ENCODE data around the gene CX3CL1. TPM values are rescaled to one million over a fixed set of nuclear protein-coding genes. Genes with fewer than 3 reads are reported as not detected.

The CX3CL1 gene
- total and polyA plus RNA-seq, 2 of the 13 experiments (the other 11 are each of a cell fraction or from before 2014, with no cell fraction given): 57.3 to 60.8 TPM

DNA sequence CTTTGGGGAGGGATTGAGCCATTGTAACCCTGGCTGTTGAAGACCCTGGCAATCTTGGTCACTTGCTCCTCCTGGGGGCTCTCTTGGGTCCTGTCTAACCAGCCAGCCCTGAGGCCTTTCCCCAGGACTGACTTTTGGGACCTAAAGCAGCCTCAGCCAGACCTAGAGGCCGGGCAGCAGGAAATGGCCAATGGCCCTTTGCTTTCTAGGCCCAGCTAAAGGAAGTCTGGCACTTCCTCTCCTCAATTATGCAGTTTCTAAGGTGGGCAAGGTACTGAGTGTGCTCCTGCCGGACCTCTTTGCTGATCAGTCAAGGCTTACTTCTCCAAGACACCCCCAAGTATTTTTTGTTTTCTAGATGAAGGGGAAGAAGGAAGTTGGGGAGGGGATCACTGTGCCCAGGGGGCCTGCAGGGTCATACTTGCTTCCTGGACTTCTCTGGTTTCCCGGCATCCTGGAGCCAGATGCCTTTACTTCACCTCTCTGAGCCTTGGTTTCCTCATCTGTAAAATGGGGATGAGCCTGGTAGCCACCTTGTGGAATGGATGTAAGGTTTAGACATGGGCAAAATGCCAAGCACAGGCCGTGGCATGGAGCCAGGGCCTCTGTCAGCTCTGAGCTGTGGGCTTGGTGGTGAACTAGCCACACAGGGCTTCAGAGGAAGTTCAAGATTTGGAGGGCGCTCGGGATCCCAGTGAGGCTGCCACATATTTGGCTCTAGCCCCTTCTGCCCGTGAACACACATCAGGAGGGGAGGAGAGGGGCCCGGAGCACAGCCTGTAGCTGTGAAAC, 8.6 kb downstream of the CX3CL1 start:
- intact Hi-C loops (cut with micrococcal nuclease; ENCODE audit: unreplicated experiment) (no loop called here), in situ Hi-C loops (cut with HindIII; ENCODE audit: extremely low pct_ligation_motif_present, low pct_unique_long_range_greater_than_20kb) (no loop called here)
- H3K4me2 ChIP-seq (ENCODE audit: low read depth, low read length): no peak overlapping the region
- H3K27ac ChIP-seq (ENCODE audit: extremely low read length, insufficient read depth, low read length): no peak overlapping the region
- H4K20me1 ChIP-seq (ENCODE audit: insufficient read depth, low read length): peaks cover 9% of the 10 kb centered on the region; the same call in 1 of the 2 replicates
- H3K9ac ChIP-seq (ENCODE audit: insufficient read depth, low read depth, low read length): no peak overlapping the region
- peaks cover 65% of the 10 kb centered on the region for H3K4me1 ChIP-seq (ENCODE audit: insufficient read depth, low read length)
- H3K79me2 ChIP-seq (ENCODE audit: insufficient read depth, low read length): peaks cover 28% of the 10 kb centered on the region
- FAIRE-seq (no peak), ATAC-seq (no peak), DNase-seq (ENCODE audit: low spot score) (no peak)
- no peak overlapping the region for H3K4me3 ChIP-seq (replicated peaks in 1 of 3; ENCODE audit: insufficient read depth in 1 of 3, low read depth in 2 of 3, low read length in 3 of 3)
- no peak overlapping the region for H2AFZ ChIP-seq (ENCODE audit: low read length)
- no TSS peak for BruUV-seq (replicated peaks)
- ChIA-PET POLR2A (interaction anchor here (1.2 to 3.2 kb wide), 3 partner anchors 8 to 81 kb away, joined by 4 to 37 read pairs (median 5); partner anchors contain the start of gene CX3CL1), CTCF (ENCODE audit: low intra/inter-chr PET ratio, low total read pairs) (no interaction called here)
- no peaks in the 10 kb centered on the region for H3K9me3 ChIP-seq (ENCODE audit: low read length)
- no peaks in the 10 kb centered on the region for H3K27me3 ChIP-seq (ENCODE audit: control insufficient read depth in 1 of 2, insufficient read depth in 2 of 2, low read length in 2 of 2)
- 97% methylated on average over 8 of the region's 8 CpGs for WGBS (ENCODE audit: low lambda C conversion rate)
- 0 out of 2 replicates have a peak, but pooled peaks have one; percentile 41 for TF ChIP-seq KDM1A (CRISPR knock-in tag; IDR thresholded peaks at IDR 0.05)
- peak; percentile 58; the same call in 1 of the 2 replicates for TF ChIP-seq ZMYM3 (CRISPR knock-in tag; IDR thresholded peaks at IDR 0.05)
- peak; percentile 62; the same call in 1 of the 2 replicates for TF ChIP-seq CHD4 (IDR thresholded peaks at IDR 0.05; ENCODE audit: borderline replicate concordance, low read length)
- TF ChIP-seq, protein P1, sequence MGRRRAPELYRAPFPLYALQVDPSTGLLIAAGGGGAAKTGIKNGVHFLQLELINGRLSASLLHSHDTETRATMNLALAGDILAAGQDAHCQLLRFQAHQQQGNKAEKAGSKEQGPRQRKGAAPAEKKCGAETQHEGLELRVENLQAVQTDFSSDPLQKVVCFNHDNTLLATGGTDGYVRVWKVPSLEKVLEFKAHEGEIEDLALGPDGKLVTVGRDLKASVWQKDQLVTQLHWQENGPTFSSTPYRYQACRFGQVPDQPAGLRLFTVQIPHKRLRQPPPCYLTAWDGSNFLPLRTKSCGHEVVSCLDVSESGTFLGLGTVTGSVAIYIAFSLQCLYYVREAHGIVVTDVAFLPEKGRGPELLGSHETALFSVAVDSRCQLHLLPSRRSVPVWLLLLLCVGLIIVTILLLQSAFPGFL (CRISPR knock-in tag; IDR thresholded peaks at IDR 0.05): no peak
- TF ChIP-seq KLF9 (CRISPR knock-in tag; IDR thresholded peaks at IDR 0.05; ENCODE audit: low read depth): no peak
- peak; percentile 92 for TF ChIP-seq ZNF629 (CRISPR knock-in tag; conservative IDR thresholded peaks at IDR 0.05)
- no peak for TF ChIP-seq HNF4A (CRISPR knock-in tag; IDR thresholded peaks at IDR 0.05)
- TF ChIP-seq ATAD3A (CRISPR knock-in tag; IDR thresholded peaks at IDR 0.05): no peak
- TF ChIP-seq MTF1 (CRISPR knock-in tag; IDR thresholded peaks at IDR 0.05): 0 out of 2 replicates have a peak, but pooled peaks have one; percentile 26
- TF ChIP-seq, protein P2, sequence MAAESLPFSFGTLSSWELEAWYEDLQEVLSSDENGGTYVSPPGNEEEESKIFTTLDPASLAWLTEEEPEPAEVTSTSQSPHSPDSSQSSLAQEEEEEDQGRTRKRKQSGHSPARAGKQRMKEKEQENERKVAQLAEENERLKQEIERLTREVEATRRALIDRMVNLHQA (CRISPR knock-in tag; IDR thresholded peaks at IDR 0.05): no peak
- no peak for TF ChIP-seq KMT2B (CRISPR knock-in tag; IDR thresholded peaks at IDR 0.05)
- TF ChIP-seq RBFOX2 (IDR thresholded peaks at IDR 0.05; ENCODE audit: low read depth, low read length): peak; percentile 47; the same call in 1 of the 2 replicates
- TF ChIP-seq, protein P3, sequence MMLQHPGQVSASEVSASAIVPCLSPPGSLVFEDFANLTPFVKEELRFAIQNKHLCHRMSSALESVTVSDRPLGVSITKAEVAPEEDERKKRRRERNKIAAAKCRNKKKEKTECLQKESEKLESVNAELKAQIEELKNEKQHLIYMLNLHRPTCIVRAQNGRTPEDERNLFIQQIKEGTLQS (CRISPR knock-in tag; IDR thresholded peaks at IDR 0.05): no peak
- TF ChIP-seq, protein P4, sequence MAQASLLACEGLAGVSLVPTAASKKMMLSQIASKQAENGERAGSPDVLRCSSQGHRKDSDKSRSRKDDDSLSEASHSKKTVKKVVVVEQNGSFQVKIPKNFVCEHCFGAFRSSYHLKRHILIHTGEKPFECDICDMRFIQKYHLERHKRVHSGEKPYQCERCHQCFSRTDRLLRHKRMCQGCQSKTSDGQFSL (CRISPR knock-in tag; IDR thresholded peaks at IDR 0.05): 0 out of 2 replicates have a peak, but pooled peaks have one; percentile 5
- H3K36me3 ChIP-seq (replicated peaks in 1 of 2; ENCODE audit: control insufficient read depth in 1 of 2, insufficient read depth in 2 of 2, low read length in 2 of 2): peaks cover 34 to 52% of the 10 kb centered on the region in 2 experiments

Measured in HepG2 (cell line).